ENCODE measurements around the gene RHBDF2. TPM values are rescaled to one million over a fixed set of nuclear protein-coding genes. Genes with fewer than 3 reads are reported as not detected.

The RHBDF2 gene
- total RNA-seq, 4 donors from 2014 or later, result 11.3 to 47.4 (median 23.2) TPM

DNA sequence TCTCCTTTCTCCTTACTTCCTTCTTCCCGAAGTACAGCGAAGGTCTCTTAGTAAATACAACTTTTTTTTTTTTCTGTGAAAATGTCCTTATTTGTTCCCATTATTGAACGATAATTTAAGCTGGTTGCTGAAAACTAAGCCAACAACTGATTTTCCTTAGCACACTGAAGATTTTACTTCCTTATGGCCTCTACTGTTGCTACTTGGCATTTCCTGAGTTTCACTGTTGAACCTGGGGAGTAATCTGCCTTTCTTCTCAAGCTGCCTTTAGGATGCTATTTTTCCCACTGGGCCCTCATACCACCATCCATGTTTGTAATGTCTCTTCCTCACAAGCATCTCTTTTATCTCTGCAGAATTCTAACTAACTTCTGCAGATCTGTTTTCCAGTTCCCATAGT, 74.4 kb downstream of the RHBDF2 start:
- 27 to 35% methylated on average over 3 of the region's 3 CpGs for WGBS, 2 donors (ENCODE audit: low coverage in 1 of 2)
- Histone ChIP-seq H3K27ac (peak overlapping the region; percentile 7 to 53 (median 33)), H3K27me3 (no peaks in the 10 kb centered on the region), H3K4me3 (no peak overlapping the region), H3K9me3 (no peaks in the 10 kb centered on the region), H3K36me3 (no peaks in the 10 kb centered on the region), H3K4me1 (peaks cover 9 to 22% (median 14%) of the 10 kb centered on the region in 4 donors)
- intact Hi-C loops (cut with DNase I; ENCODE audit: low total_unique reads), result no loop called here
- no peak for TF ChIP-seq POLR2AphosphoS5 (IDR thresholded peaks at IDR 0.05)
- TF ChIP-seq, protein P1, sequence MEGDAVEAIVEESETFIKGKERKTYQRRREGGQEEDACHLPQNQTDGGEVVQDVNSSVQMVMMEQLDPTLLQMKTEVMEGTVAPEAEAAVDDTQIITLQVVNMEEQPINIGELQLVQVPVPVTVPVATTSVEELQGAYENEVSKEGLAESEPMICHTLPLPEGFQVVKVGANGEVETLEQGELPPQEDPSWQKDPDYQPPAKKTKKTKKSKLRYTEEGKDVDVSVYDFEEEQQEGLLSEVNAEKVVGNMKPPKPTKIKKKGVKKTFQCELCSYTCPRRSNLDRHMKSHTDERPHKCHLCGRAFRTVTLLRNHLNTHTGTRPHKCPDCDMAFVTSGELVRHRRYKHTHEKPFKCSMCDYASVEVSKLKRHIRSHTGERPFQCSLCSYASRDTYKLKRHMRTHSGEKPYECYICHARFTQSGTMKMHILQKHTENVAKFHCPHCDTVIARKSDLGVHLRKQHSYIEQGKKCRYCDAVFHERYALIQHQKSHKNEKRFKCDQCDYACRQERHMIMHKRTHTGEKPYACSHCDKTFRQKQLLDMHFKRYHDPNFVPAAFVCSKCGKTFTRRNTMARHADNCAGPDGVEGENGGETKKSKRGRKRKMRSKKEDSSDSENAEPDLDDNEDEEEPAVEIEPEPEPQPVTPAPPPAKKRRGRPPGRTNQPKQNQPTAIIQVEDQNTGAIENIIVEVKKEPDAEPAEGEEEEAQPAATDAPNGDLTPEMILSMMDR (IDR thresholded peaks at IDR 0.05), result no peak
- no peak for TF ChIP-seq EP300 (IDR thresholded peaks at IDR 0.05; ENCODE audit: low read depth)
- TF ChIP-seq POLR2A (IDR thresholded peaks at IDR 0.05), result no peak
- DNase-seq, result no peak
- in situ Hi-C loops (cut with MboI; ENCODE audit: low pct_ligation_motif_present in 1 of 4, low pct_unique_long_range_greater_than_20kb in 1 of 4, low sequenced_read_pairs in 3 of 4), result no loop called here

DNA sequence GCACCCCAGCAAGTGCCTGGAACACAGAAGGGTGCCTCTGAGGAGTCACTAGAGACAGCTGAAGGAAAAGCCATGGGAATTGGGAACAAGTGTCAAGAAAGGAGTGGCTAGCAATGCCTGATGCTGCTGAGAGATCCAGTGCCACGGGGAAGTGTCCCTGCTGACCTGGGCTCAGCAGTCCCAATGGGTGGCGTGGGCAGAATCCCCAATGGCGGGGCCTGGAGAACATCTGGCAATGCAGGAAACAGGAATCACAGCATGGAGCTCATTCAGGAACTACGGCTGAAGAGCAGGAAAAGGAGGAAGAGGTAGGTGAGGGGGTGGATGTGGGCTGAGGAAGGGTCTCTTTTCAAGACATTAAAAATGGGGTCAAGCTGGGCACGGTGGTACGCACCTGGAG, 78.4 kb downstream of the RHBDF2 start:
- WGBS, 2 donors (ENCODE audit: low coverage in 1 of 2), result 91% methylated on average over 6 of the region's 6 CpGs
- Histone ChIP-seq H3K9me3 (no peaks in the 10 kb centered on the region), H3K4me3 (no peak overlapping the region), H3K4me1 (peaks cover 4 to 21% (median 12%) of the 10 kb centered on the region in 4 donors), H3K36me3 (no peaks in the 10 kb centered on the region), H3K27me3 (no peaks in the 10 kb centered on the region), H3K27ac (no peak overlapping the region)
- in situ Hi-C loops (cut with MboI; ENCODE audit: low pct_ligation_motif_present in 1 of 4, low pct_unique_long_range_greater_than_20kb in 1 of 4, low sequenced_read_pairs in 3 of 4), result no loop called here
- intact Hi-C loops (cut with DNase I; ENCODE audit: low total_unique reads), result no loop called here
- no peak for DNase-seq
- no peak for TF ChIP-seq POLR2AphosphoS5 (IDR thresholded peaks at IDR 0.05)
- no peak for TF ChIP-seq POLR2A (IDR thresholded peaks at IDR 0.05)
- TF ChIP-seq, protein P1 (IDR thresholded peaks at IDR 0.05), result no peak
- no peak for TF ChIP-seq EP300 (IDR thresholded peaks at IDR 0.05; ENCODE audit: low read depth)

DNA sequence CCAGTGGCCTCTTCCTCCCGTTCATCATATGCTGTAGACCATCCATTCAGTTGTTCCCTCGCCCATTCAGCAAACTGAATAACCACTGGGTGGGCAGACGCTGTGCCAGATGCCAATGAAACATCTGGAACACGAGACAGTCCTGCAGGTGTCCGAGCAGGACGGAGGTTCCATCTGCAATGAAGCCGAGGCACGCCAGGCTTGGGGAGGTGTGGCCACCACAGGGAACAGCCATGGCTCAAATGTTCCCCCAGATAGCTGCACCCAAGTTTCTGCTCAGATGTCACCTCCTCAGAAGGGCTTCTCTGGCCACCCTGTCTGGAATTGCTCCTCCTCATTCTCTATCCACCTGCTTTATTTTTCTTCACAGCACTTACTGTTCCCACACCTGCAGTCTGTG, 78.8 kb downstream of the RHBDF2 start:
- Histone ChIP-seq H3K27me3 (no peaks in the 10 kb centered on the region), H3K9me3 (no peaks in the 10 kb centered on the region), H3K36me3 (no peaks in the 10 kb centered on the region), H3K27ac (no peak overlapping the region), H3K4me3 (no peak overlapping the region), H3K4me1 (peaks cover 0 to 21% (median 10%) of the 10 kb centered on the region in 4 donors)
- intact Hi-C loops (cut with DNase I; ENCODE audit: low total_unique reads), result no loop called here
- in situ Hi-C loops (cut with MboI; ENCODE audit: low pct_ligation_motif_present in 1 of 4, low pct_unique_long_range_greater_than_20kb in 1 of 4, low sequenced_read_pairs in 3 of 4), result no loop called here
- 95% methylated on average over 8 of the region's 8 CpGs; no CpG with 5 or more reads in 1 of the 2 donors for WGBS, 2 donors (ENCODE audit: low coverage in 1 of 2)
- no peak for DNase-seq
- no peak for TF ChIP-seq POLR2A (IDR thresholded peaks at IDR 0.05)
- no peak for TF ChIP-seq EP300 (IDR thresholded peaks at IDR 0.05; ENCODE audit: low read depth)
- TF ChIP-seq POLR2AphosphoS5 (IDR thresholded peaks at IDR 0.05), result no peak
- TF ChIP-seq, protein P1 (IDR thresholded peaks at IDR 0.05), result no peak

DNA sequence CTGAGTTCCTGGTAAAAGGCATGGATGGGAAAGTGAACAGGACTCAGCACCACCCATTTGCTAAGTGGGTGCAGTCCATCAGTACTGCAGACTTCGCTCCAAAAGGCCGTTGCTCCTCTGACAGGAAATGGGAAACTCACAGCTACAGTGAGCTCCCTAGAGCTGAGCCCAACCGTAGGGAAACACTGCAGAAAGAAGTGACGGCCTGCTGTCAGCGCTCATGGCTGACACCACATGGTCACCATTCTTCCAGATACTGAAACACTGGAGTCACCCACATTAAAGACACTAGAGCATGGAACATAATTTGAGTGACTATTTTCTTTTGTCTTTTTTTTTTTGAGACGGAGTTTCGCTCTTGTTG, 80.2 kb downstream of the RHBDF2 start:
- TF ChIP-seq, protein P1 (IDR thresholded peaks at IDR 0.05), result no peak
- TF ChIP-seq EP300 (IDR thresholded peaks at IDR 0.05; ENCODE audit: low read depth) (no peak), POLR2AphosphoS5 (IDR thresholded peaks at IDR 0.05) (no peak), POLR2A (IDR thresholded peaks at IDR 0.05) (no peak)
- Histone ChIP-seq H3K4me1 (peaks cover 0 to 15% (median 7%) of the 10 kb centered on the region in 4 donors), H3K27me3 (no peaks in the 10 kb centered on the region), H3K4me3 (no peak overlapping the region), H3K9me3 (no peaks in the 10 kb centered on the region), H3K27ac (no peak overlapping the region), H3K36me3 (no peaks in the 10 kb centered on the region)
- intact Hi-C loops (cut with DNase I; ENCODE audit: low total_unique reads) (no loop called here), in situ Hi-C loops (cut with MboI; ENCODE audit: low pct_ligation_motif_present in 1 of 4, low pct_unique_long_range_greater_than_20kb in 1 of 4, low sequenced_read_pairs in 3 of 4) (no loop called here)
- 59% methylated on average over 7 of the region's 7 CpGs; no CpG with 5 or more reads in 1 of the 2 donors for WGBS, 2 donors (ENCODE audit: low coverage in 1 of 2)
- no peak for DNase-seq

Other genes starting within 250 kb of the RHBDF2 start
- 10 to 100 TPM; 25.5 to 51.2 (median 34.5) TPM for gene UBALD2, start 236.1 kb downstream of the RHBDF2 start, total RNA-seq
- gene QRICH2, start 193.1 kb downstream of the RHBDF2 start, total RNA-seq, result 1 to 10 TPM; 1.6 to 2.6 (median 2.0) TPM
- 100 to 1,000 TPM in 2 of 4 donors, 10 to 100 TPM in 2; 50.1 to 147 (median 96.7) TPM for gene PRPSAP1, start 147.5 kb downstream of the RHBDF2 start, total RNA-seq
- 10 to 100 TPM in 1 of 4 donors, 1 to 10 TPM in 2, not detected in 1; 4.2 to 16.1 (median 6.8) TPM for gene SPHK1, start 116.8 kb downstream of the RHBDF2 start, total RNA-seq
- gene UBE2O, start 48.3 kb downstream of the RHBDF2 start, total RNA-seq, result 10 to 100 TPM in 3 of 4 donors, 1 to 10 TPM in 1; 9.8 to 28.8 (median 15.9) TPM
- not detected for gene AANAT, start 33.8 kb downstream of the RHBDF2 start, total RNA-seq
- 10 to 100 TPM in 2 of 4 donors, 1 to 10 TPM in 2; 7.5 to 20.1 (median 11.3) TPM for gene CYGB, start 36.3 kb upstream of the RHBDF2 start, total RNA-seq
- gene PRCD, start 38.6 kb upstream of the RHBDF2 start, total RNA-seq, result 1 to 10 TPM in 1 of 4 donors, under 1 TPM in 1, not detected in 2; 0.64 to 6.8 TPM
- 1 to 10 TPM in 3 of 4 donors, not detected in 1; 1.4 to 4.4 (median 1.6) TPM for gene ST6GALNAC2, start 84.4 kb upstream of the RHBDF2 start, total RNA-seq
- 100 to 1,000 TPM; 121 to 281 (median 182) TPM for gene ST6GALNAC1, start 142.3 kb upstream of the RHBDF2 start, total RNA-seq
- 100 to 1,000 TPM in 1 of 4 donors, 10 to 100 TPM in 3; 31.0 to 633 (median 52.5) TPM for gene MXRA7, start 209.5 kb upstream of the RHBDF2 start, total RNA-seq
- gene JMJD6, start 225.2 kb upstream of the RHBDF2 start, total RNA-seq, result 10 to 100 TPM; 25.4 to 58.4 (median 26.9) TPM
- gene METTL23, start 225.4 kb upstream of the RHBDF2 start, total RNA-seq, result 10 to 100 TPM in 3 of 4 donors, not detected in 1; 11.2 to 34.1 (median 24.7) TPM
- 1,000 to 10,000 TPM in 1 of 4 donors, 100 to 1,000 TPM in 3; 193 to 1,196 (median 348) TPM for gene SRSF2, start 235.9 kb upstream of the RHBDF2 start, total RNA-seq
- gene MFSD11, start 236.7 kb upstream of the RHBDF2 start, total RNA-seq, result 10 to 100 TPM in 3 of 4 donors, 1 to 10 TPM in 1; 7.6 to 41.3 (median 25.7) TPM